ENCODE results near the gene UQCC5.
"Not testable (repeated sequence)": the region's sequence is repeated elsewhere in the genome, so short reads cannot be mapped to it uniquely, and the experiment has no call there.

Gene UQCC5

GRCh38 chr3:52521881-52522650 is 14.3 kb upstream of the UQCC5 start:
- TF ChIP-seq SPI1 (IDR thresholded peaks at IDR 0.05; ENCODE audit: low read depth, low read length) (no peak), TAF1 (IDR thresholded peaks at IDR 0.05; ENCODE audit: low read depth, low read length) (no peak), POLR2AphosphoS5 (IDR thresholded peaks at IDR 0.05; ENCODE audit: low read depth, low read length) (no peak)
- DNase-seq (ENCODE audit: insufficient read length, low spot score) (no peak), FAIRE-seq (no peak)

- DNase-seq (ENCODE audit: insufficient read length, low spot score) (no peak), FAIRE-seq (no peak)
- TF ChIP-seq TAF1 (IDR thresholded peaks at IDR 0.05; ENCODE audit: low read depth, low read length) (no peak), PAX5 (IDR thresholded peaks at IDR 0.05; ENCODE audit: insufficient read depth, low read length, severe bottlenecking) (no peak), POU2F2 (IDR thresholded peaks at IDR 0.05; ENCODE audit: low read depth, low read length) (no peak), POLR2AphosphoS5 (IDR thresholded peaks at IDR 0.05; ENCODE audit: low read depth, low read length) (no peak), POLR2A (IDR thresholded peaks at IDR 0.05; ENCODE audit: low read depth, low read length) (no peak), SPI1 (IDR thresholded peaks at IDR 0.05; ENCODE audit: low read depth, low read length) (no peak)
Measured at GRCh38 chr3:52522651-52523251, 13.7 kb upstream of the UQCC5 start.

GRCh38 chr3:52523386-52524257 is 12.8 kb upstream of the UQCC5 start:
- no peak for DNase-seq (ENCODE audit: insufficient read length, low spot score)
- TF ChIP-seq SPI1 (IDR thresholded peaks at IDR 0.05; ENCODE audit: low read depth, low read length): no peak
- FAIRE-seq: no peak

GRCh38 chr3:52524258-52524751 is 12.1 kb upstream of the UQCC5 start:
- DNase-seq (ENCODE audit: insufficient read length, low spot score): no peak
- TF ChIP-seq POLR2AphosphoS5 (IDR thresholded peaks at IDR 0.05; ENCODE audit: low read depth, low read length): no peak
- no peak for TF ChIP-seq POU2F2 (IDR thresholded peaks at IDR 0.05; ENCODE audit: low read depth, low read length)
- TF ChIP-seq TAF1 (IDR thresholded peaks at IDR 0.05; ENCODE audit: low read depth, low read length): no peak
- TF ChIP-seq POLR2A (IDR thresholded peaks at IDR 0.05; ENCODE audit: low read depth, low read length): no peak
- no peak for TF ChIP-seq PAX5 (IDR thresholded peaks at IDR 0.05; ENCODE audit: insufficient read depth, low read length, severe bottlenecking)
- no peak for TF ChIP-seq SPI1 (IDR thresholded peaks at IDR 0.05; ENCODE audit: low read depth, low read length)
- FAIRE-seq: no peak

GRCh38 chr3:52524752-52525679 is 11.4 kb upstream of the UQCC5 start:
- TF ChIP-seq TAF1 (IDR thresholded peaks at IDR 0.05; ENCODE audit: low read depth, low read length): no peak
- DNase-seq (ENCODE audit: insufficient read length, low spot score): no peak
- no peak for FAIRE-seq

GRCh38 chr3:52525680-52526561 is 10.5 kb upstream of the UQCC5 start:
- DNase-seq (ENCODE audit: insufficient read length, low spot score) (no peak), FAIRE-seq (no peak)
- TF ChIP-seq SPI1 (IDR thresholded peaks at IDR 0.05; ENCODE audit: low read depth, low read length) (no peak), POU2F2 (IDR thresholded peaks at IDR 0.05; ENCODE audit: low read depth, low read length) (no peak), POLR2A (IDR thresholded peaks at IDR 0.05; ENCODE audit: low read depth, low read length) (no peak), TAF1 (IDR thresholded peaks at IDR 0.05; ENCODE audit: low read depth, low read length) (no peak), PAX5 (IDR thresholded peaks at IDR 0.05; ENCODE audit: insufficient read depth, low read length, severe bottlenecking) (no peak), POLR2AphosphoS5 (IDR thresholded peaks at IDR 0.05; ENCODE audit: low read depth, low read length) (no peak)

GRCh38 chr3:52526671-52527038 is 9.8 kb upstream of the UQCC5 start:
- not testable (repeated sequence) for DNase-seq (ENCODE audit: insufficient read length, low spot score); FAIRE-seq

- no peak for FAIRE-seq
- TF ChIP-seq PAX5 (IDR thresholded peaks at IDR 0.05; ENCODE audit: insufficient read depth, low read length, severe bottlenecking) (no peak), TAF1 (IDR thresholded peaks at IDR 0.05; ENCODE audit: low read depth, low read length) (no peak), POLR2A (IDR thresholded peaks at IDR 0.05; ENCODE audit: low read depth, low read length) (no peak), SPI1 (IDR thresholded peaks at IDR 0.05; ENCODE audit: low read depth, low read length) (no peak), POLR2AphosphoS5 (IDR thresholded peaks at IDR 0.05; ENCODE audit: low read depth, low read length) (no peak), POU2F2 (IDR thresholded peaks at IDR 0.05; ENCODE audit: low read depth, low read length) (no peak)
- DNase-seq (ENCODE audit: insufficient read length, low spot score): no peak
Measured at GRCh38 chr3:52527039-52527731, 9.2 kb upstream of the UQCC5 start.
